Astrocyte of the spinal cord (primary cell): ENCODE measurements around the gene RPTOR.
A peak's percentile ranks its signal among the peaks of the same experiment; 100 is the strongest.

Experiments
- DNase-seq: peaks from one replicate; pipeline ENCODE4 v3.0.0; 2011; ENCODE audit warnings: low read depth, low spot score
- H3K4me3 ChIP-seq: 2 replicates; pipeline ENCODE4 v1.5.1; 2011; ENCODE audit warnings: low read depth, mild to moderate bottlenecking, low read length, moderate library complexity
- CTCF ChIP-seq: IDR thresholded peaks from 2 replicates; pipeline ENCODE4 v1.5.1; 2012; ENCODE audit warnings: low read depth, mild to moderate bottlenecking, low read length, inconsistent platforms
- in situ Hi-C: cut with HindIII; loops from 2 replicates; pipeline ENCODE4 v1.10.0; 2017; ENCODE audit warnings: low sequenced_read_pairs

Gene RPTOR

GRCh38 chr17:80978499-80979497, 434.2 kb downstream of the RPTOR start:
- in situ Hi-C loops: no loop called here
- no peak for DNase-seq
- no peak for TF ChIP-seq CTCF
- H3K4me3 ChIP-seq: no peak overlapping the region

GRCh38 chr17:80979547-80980378, 435.1 kb downstream of the RPTOR start:
- no peak overlapping the region for H3K4me3 ChIP-seq
- no peak for TF ChIP-seq CTCF
- in situ Hi-C loops: no loop called here
- DNase-seq: no peak

DNA sequence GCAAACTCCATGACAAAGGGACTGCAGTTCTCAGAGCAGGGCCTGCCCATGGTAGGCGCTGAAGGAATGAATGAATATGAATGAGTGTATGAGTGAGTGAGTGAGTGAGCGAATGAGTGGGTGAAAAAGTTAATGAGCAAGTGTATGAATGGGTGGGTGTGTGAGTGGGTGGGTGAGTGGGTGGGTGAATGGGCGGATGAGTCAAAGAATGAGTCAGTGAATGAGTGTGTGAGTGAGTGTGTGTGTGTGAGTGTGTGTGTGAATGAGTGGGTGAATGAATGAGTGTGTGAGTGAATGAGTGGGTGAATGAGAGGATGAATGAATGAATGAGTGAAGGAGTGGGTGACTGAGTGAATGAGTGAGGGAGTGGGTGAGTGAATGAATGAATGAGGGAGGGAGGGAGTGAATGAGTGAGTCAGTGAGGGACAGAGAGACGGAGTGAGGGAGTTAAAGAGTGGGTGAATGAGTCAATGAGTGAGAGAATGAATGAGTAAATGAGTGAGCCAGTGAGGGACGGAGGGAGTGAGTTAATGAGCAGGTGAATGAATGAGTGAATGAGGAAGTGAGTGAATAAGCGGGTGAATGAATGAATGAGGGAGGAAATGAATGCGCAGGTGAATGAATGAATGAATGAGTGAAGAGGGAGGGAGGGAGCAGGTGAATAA, 435.9 kb downstream of the RPTOR start:
- DNase-seq: peak; percentile 10
- no peak for TF ChIP-seq CTCF
- no peak overlapping the region for H3K4me3 ChIP-seq
- in situ Hi-C loops: no loop called here

- DNase-seq: no peak
- H3K4me3 ChIP-seq: peak overlapping the region; percentile 12
- peak; percentile 47 for TF ChIP-seq CTCF
- in situ Hi-C loops: no loop called here
Measured at GRCh38 chr17:80981062-80981902, 436.6 kb downstream of the RPTOR start.

- no peak overlapping the region for H3K4me3 ChIP-seq
- in situ Hi-C loops: no loop called here
- TF ChIP-seq CTCF: no peak
- no peak for DNase-seq
Measured at GRCh38 chr17:80981929-80982425, 437.3 kb downstream of the RPTOR start.
